ENCODE data around the gene MMP28. TPM values are rescaled to one million over a fixed set of nuclear protein-coding genes. Genes with fewer than 3 reads are reported as not detected.

The MMP28 gene
- not detected in 2 replicates for total RNA-seq (2013; cell fraction: nucleolus; rRNA removed)
- total RNA-seq (2014; rRNA removed), result not detected in 2 replicates
- total RNA-seq (2014; rRNA removed; fragmentation: Illumina TruSeq; extraction: Trizol), result not detected in 2 replicates
- total RNA-seq (2021), result not detected in 2 replicates
- polyA plus RNA-seq (2011; ENCODE audit: low read depth), result not detected
- not detected in 2 replicates for polyA plus RNA-seq (2011; rRNA removed)
- polyA plus RNA-seq (2011; cell fraction: cytosol; rRNA removed), result not detected in 2 replicates
- not detected in 2 replicates for polyA plus RNA-seq (2011; cell fraction: nucleus; rRNA removed)
- polyA plus RNA-seq (2012), result not detected in 2 replicates
- polyA plus RNA-seq (2014; fragmentation: Illumina TruSeq; extraction: Trizol), result not detected in 2 replicates
- not detected for polyA plus RNA-seq (2014; fragmentation: Nextera tagmentation; extraction: Ambion mirVana)
- polyA plus RNA-seq (2014; rRNA removed), result not detected in 2 replicates
- not detected for polyA plus RNA-seq (2016; fragmentation: Nextera tagmentation; extraction: Ambion mirVana)
- polyA minus RNA-seq (2011; rRNA and poly(A)+ RNA removed), result not detected in 2 replicates
- polyA minus RNA-seq (2011; cell fraction: cytosol; rRNA and poly(A)+ RNA removed), result 1.9 TPM in 1 of 2 replicates, not detected in the other
- polyA minus RNA-seq (2011; cell fraction: nucleus; rRNA and poly(A)+ RNA removed), result not detected in 2 replicates
- Bru-seq, nascent RNA, result not detected
- not detected for BruChase-seq, experiment 1, labeled RNA remaining after a 6-hour chase
- BruChase-seq, experiment 2, labeled RNA remaining after a 2-hour chase, result percentile 3 among the genes with signal in this experiment
- long read RNA-seq, experiment 1, result 0 reads
- long read RNA-seq, experiment 2, result 0 reads

DNA sequence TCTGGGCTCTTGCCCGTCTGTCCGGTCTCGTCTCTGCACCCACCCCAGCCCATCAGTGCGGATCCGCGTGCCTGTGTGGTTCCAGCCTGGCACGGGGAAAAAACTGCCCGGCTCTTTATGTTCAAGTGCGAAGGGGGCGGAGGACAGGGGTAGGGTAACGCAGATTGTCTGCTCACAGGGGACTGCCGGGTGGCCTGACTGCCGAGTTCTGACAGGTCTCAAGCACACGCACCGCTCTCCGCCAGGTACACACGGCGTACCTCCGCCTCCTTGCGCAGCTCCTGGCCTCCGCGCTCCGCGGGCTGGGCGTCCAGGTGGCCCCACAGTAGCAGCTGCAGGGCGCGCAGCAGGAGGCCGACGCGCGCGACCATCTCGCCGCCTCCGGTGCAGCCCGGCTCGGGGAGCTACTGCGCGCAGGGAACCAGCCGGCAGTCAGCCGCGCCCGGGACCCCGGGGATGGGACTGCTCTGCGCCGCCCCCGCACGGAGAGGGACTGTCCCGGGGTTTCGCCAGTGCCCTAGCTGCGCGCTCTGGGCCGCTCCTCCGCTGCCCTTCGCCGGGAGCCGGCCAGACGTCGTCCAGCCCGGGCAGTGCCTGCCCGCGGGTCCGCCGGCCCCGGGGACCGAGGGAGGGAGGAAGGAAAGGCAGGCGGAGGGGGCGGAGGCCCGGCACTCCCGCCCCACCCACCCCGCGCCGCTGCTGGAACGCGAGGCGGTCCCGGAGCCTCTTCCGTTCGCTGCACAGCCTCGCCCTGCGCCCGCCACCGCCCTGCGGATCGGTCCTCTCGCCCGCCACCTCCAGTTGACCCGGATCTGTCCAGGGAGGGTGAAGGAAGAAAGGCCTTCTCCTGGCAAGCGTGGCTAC, at the start of gene MMP28:
Gene MMP28 (minus strand): TSS at position 635 of the 864 bp plus-strand sequence. CDS start 264 bp downstream, at position 371.
- POLR2A ChIA-PET, result no interaction called here
- RAD21 ChIA-PET (ENCODE audit: unreplicated experiment), result no interaction called here
- Histone ChIP-seq H3K79me2 (ENCODE audit: control insufficient read depth, insufficient read depth, low read length) (no peaks in the 10 kb centered on the region), H3K27me3 (replicated peaks in 1 of 2; ENCODE audit: control insufficient read depth in 2 of 2, insufficient read depth in 2 of 2, low read length in 1 of 2) (peaks cover 8 to 16% of the 10 kb centered on the region in 2 experiments), H3K4me2 (ENCODE audit: control insufficient read depth, insufficient read depth) (peak within 1 kb of the TSS; percentile 60), H2AFZ (ENCODE audit: control insufficient read depth, low read depth, low read length) (peak within 1 kb of the TSS; percentile 16; the same call in 1 of the 2 replicates), H4K20me1 (ENCODE audit: control insufficient read depth, insufficient read depth) (no peaks in the 10 kb centered on the region; the same call in 1 of the 2 replicates), H3K9me3 (replicated peaks; ENCODE audit: control insufficient read depth, insufficient read depth, low read length) (no peaks in the 10 kb centered on the region), H3K27ac (ENCODE audit: control insufficient read depth, insufficient read depth) (no peak within 1 kb of the TSS), H3K4me3 (no peak within 1 kb of the TSS), H3K36me3 (ENCODE audit: control insufficient read depth in 2 of 2, insufficient read depth in 2 of 2, low read length in 1 of 2) (no peaks in the 10 kb centered on the region), H3K4me1 (ENCODE audit: control insufficient read depth, insufficient read depth, low read length) (peaks cover 4% of the 10 kb centered on the region), H3K9ac (ENCODE audit: control insufficient read depth, insufficient read depth, low read length) (no peak within 1 kb of the TSS)
- ATAC-seq, result peak; percentile 60
- BruUV-seq (replicated peaks), result no TSS peak
- intact Hi-C loops (cut with micrococcal nuclease; ENCODE audit: unreplicated experiment), result no loop called here
- 12% methylated on average over 57 of the region's 89 CpGs for WGBS (ENCODE audit: insufficient coverage, insufficient replicate concordance, low lambda C conversion rate, missing lambda C conversion rate)
- CTCF ChIA-PET, result interaction anchor here (0.5 to 2.0 kb wide), 3 partner anchors 31 to 34 kb away, joined by 3 to 9 read pairs (median 3); partner anchors contain the start of gene C17orf50
- TF ChIP-seq EGR1 (IDR thresholded peaks at IDR 0.05; ENCODE audit: borderline replicate concordance in 1 of 2, low read depth in 2 of 2, low read length in 2 of 2) (peak in 1 of 2 experiments; percentile 46; a peak in 1 of 3 replicates), MYB (IDR thresholded peaks at IDR 0.05; ENCODE audit: borderline replicate concordance, low read depth, low read length) (no peak), RELB (IDR thresholded peaks at IDR 0.05; ENCODE audit: low read depth) (no peak), CHD2 (IDR thresholded peaks at IDR 0.05; ENCODE audit: borderline replicate concordance, low read depth, low read length) (no peak), HDAC6 (IDR thresholded peaks at IDR 0.05; ENCODE audit: unreplicated experiment) (peak; percentile 90)
- no peak for FAIRE-seq
- DNase-seq (ENCODE audit: low read depth, low spot score), result no peak
- SMC1A ChIA-PET (ENCODE audit: uncharacterized antibody, unreplicated experiment), result no interaction called here
- in situ Hi-C loops (cut with MboI), result no loop called here
